GM21381 (cell line): ENCODE data around the gene SYCP3.

Experiments used
- ATAC-seq: cut with Tn5 transposase; IDR thresholded peaks from one replicate; pipeline ENCODE4 v1.9.1; 2021; ENCODE audit warnings: mild to moderate bottlenecking, moderate library complexity; ENCODE audit not compliant: unreplicated experiment

SYCP3 gene

GRCh38 chr12:101714877-101715444 lies 24.3 kb downstream of the SYCP3 start:
- no peak for ATAC-seq

GRCh38 chr12:101713930-101714329 lies 25.3 kb downstream of the SYCP3 start:
- no peak for ATAC-seq

- no peak for ATAC-seq
Measured at GRCh38 chr12:101713059-101713682, 26.1 kb downstream of the SYCP3 start.

- no peak for ATAC-seq
Measured at GRCh38 chr12:101710288-101710687, 29.0 kb downstream of the SYCP3 start.

GRCh38 chr12:101707131-101707782 lies 32.0 kb downstream of the SYCP3 start:
- ATAC-seq = no peak

- ATAC-seq = no peak
Measured at GRCh38 chr12:101706403-101706802, 32.9 kb downstream of the SYCP3 start.

- no peak for ATAC-seq
Measured at GRCh38 chr12:101703487-101703886, 35.8 kb downstream of the SYCP3 start.

GRCh38 chr12:101700299-101700820 lies 38.9 kb downstream of the SYCP3 start:
- ATAC-seq = no peak

GRCh38 chr12:101698800-101699347 lies 40.4 kb downstream of the SYCP3 start:
- no peak for ATAC-seq

- ATAC-seq = peak; percentile 32
Measured at GRCh38 chr12:101697930-101698799, 41.1 kb downstream of the SYCP3 start.

GRCh38 chr12:101697197-101697929 lies 41.9 kb downstream of the SYCP3 start, which contains the start of gene CHPT1:
TSS of gene CHPT1 (plus strand) at chr12:101697640. CDS start at chr12:101697862, 222 bp downstream.
- peak; percentile 58 for ATAC-seq

GRCh38 chr12:101696251-101697196 lies 42.7 kb downstream of the SYCP3 start:
- ATAC-seq = no peak

GRCh38 chr12:101695706-101696105 lies 43.6 kb downstream of the SYCP3 start:
- no peak for ATAC-seq

GRCh38 chr12:101694986-101695385 lies 44.3 kb downstream of the SYCP3 start:
- no peak for ATAC-seq

GRCh38 chr12:101694297-101694848 lies 44.9 kb downstream of the SYCP3 start:
- ATAC-seq = no peak

- no peak for ATAC-seq
Measured at GRCh38 chr12:101691503-101692096, 47.7 kb downstream of the SYCP3 start.

GRCh38 chr12:101690544-101691098 lies 48.6 kb downstream of the SYCP3 start:
- ATAC-seq = no peak

GRCh38 chr12:101686176-101686575 lies 53.1 kb downstream of the SYCP3 start:
- no peak for ATAC-seq
